ENCODE data around the gene ICAM5. TPM values are rescaled to one million over a fixed set of nuclear protein-coding genes. Genes with fewer than 3 reads are reported as not detected.

The ICAM5 gene
- total RNA-seq, 1 experiment from 2014 or later = 0.56 TPM

- DNase-seq (ENCODE audit: low spot score) = peak; percentile 78
Measured at GRCh38 chr19:10292206-10292788, 2.5 kb downstream of the ICAM5 start.

- no peak for DNase-seq (ENCODE audit: low spot score)
Measured at GRCh38 chr19:10292789-10293636, 3.3 kb downstream of the ICAM5 start.

- no peak for DNase-seq (ENCODE audit: low spot score)
Measured at GRCh38 chr19:10293637-10294367, 4.0 kb downstream of the ICAM5 start.

- no peak for DNase-seq (ENCODE audit: low spot score)
Measured at GRCh38 chr19:10294368-10294697, 4.6 kb downstream of the ICAM5 start.

GRCh38 chr19:10295305-10295846, 5.6 kb downstream of the ICAM5 start:
- DNase-seq (ENCODE audit: low spot score) = no peak

- DNase-seq (ENCODE audit: low spot score) = no peak
Measured at GRCh38 chr19:10295847-10296591, 6.3 kb downstream of the ICAM5 start.

GRCh38 chr19:10299545-10300458, 10.1 kb downstream of the ICAM5 start:
- no peak for DNase-seq (ENCODE audit: low spot score)

GRCh38 chr19:10305139-10305806, 15.5 kb downstream of the ICAM5 start:
- DNase-seq (ENCODE audit: low spot score) = no peak

- no peak for DNase-seq (ENCODE audit: low spot score)
Measured at GRCh38 chr19:10306327-10306726, 16.6 kb downstream of the ICAM5 start.

- DNase-seq (ENCODE audit: low spot score) = no peak
Measured at GRCh38 chr19:10309423-10309822, 19.7 kb downstream of the ICAM5 start, which contains the start of gene ZGLP1. ZGLP1 (minus strand) TSS chr19:10309815.

GRCh38 chr19:10315335-10316214, 25.8 kb downstream of the ICAM5 start, which contains the start of gene FDX2:
FDX2 (minus strand) TSS chr19:10316015; CDS start chr19:10315996, 19 bp downstream.
- DNase-seq (ENCODE audit: low spot score) = peak; percentile 82

- DNase-seq (ENCODE audit: low spot score) = no peak
Measured at GRCh38 chr19:10316229-10317044, 26.7 kb downstream of the ICAM5 start.

GRCh38 chr19:10317045-10317856, 27.5 kb downstream of the ICAM5 start:
- DNase-seq (ENCODE audit: low spot score) = no peak

GRCh38 chr19:10317857-10318462, 28.2 kb downstream of the ICAM5 start:
- no peak for DNase-seq (ENCODE audit: low spot score)

GRCh38 chr19:10318807-10319682, 29.3 kb downstream of the ICAM5 start:
- no peak for DNase-seq (ENCODE audit: low spot score)
